Astrocyte (in vitro differentiated cells and primary cell): Measurements from ENCODE around the gene WBP1.

Source experiments
- EZH2 ChIP-seq: IDR thresholded peaks from 2 replicates; pipeline ENCODE4 v1.6.1; 2012; ENCODE audit warnings: mild to moderate bottlenecking, low read length, inconsistent platforms; ENCODE audit not compliant: insufficient read depth
- TF ChIP-seq, protein P1 (sequence below): IDR thresholded peaks from 2 replicates; pipeline ENCODE4 v1.5.1; 2011; ENCODE audit warnings: low read depth, mild to moderate bottlenecking, inconsistent platforms, low read length, moderate library complexity; ENCODE audit not compliant: insufficient read depth

DNA sequence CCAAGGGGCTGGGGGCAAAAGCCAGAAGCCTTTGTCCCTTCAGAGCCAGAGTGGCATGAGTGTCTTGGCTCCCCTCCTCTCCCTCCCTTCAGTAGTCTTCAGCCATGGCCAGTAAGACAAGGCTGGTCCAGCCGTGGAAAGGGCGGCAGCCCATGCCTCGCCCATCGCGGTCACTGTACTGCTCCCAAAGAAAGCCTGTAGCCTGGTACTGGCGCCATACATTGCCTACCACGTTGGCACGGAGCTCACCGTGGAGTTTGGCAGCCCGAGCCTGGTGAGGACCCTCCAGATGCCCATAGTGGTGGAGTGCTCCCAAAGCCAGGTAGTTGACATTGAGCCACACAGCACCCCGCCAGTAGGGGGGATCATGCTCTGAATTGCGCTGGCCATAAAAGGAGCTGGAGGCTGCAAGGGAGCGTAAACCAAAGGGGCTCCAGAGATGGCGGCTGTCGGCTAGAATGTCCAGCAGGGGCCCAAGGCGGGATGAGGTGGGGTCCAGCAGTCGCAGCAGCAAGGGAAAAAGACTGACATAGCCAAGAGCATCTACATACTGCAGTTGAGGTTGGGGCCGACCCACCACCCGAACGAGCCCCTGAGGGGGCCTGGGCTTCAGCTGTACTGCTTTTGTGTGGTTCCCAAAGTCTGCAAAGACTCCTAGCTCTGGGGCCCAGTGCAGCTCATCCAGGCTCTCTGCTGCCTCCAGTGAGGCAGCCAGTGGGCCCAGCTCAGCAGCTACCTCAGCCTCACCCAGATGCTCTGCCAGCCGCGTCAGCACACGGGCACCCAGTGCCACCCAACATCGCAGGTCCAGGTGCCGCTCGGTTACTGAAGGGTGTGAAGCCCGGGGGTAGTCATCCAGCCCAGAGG, 3.2 kb downstream of the WBP1 start:
- TF ChIP-seq, protein P1, sequence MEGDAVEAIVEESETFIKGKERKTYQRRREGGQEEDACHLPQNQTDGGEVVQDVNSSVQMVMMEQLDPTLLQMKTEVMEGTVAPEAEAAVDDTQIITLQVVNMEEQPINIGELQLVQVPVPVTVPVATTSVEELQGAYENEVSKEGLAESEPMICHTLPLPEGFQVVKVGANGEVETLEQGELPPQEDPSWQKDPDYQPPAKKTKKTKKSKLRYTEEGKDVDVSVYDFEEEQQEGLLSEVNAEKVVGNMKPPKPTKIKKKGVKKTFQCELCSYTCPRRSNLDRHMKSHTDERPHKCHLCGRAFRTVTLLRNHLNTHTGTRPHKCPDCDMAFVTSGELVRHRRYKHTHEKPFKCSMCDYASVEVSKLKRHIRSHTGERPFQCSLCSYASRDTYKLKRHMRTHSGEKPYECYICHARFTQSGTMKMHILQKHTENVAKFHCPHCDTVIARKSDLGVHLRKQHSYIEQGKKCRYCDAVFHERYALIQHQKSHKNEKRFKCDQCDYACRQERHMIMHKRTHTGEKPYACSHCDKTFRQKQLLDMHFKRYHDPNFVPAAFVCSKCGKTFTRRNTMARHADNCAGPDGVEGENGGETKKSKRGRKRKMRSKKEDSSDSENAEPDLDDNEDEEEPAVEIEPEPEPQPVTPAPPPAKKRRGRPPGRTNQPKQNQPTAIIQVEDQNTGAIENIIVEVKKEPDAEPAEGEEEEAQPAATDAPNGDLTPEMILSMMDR = no peak
- no peak for TF ChIP-seq EZH2
